ENCODE measurements around the gene CXCL6.

- TF ChIP-seq CTCF (IDR thresholded peaks at IDR 0.05) (no peak), POLR2A (IDR thresholded peaks at IDR 0.05) (no peak)
Measured at GRCh38 chr4:73848183-73848777, 11.8 kb downstream of the CXCL6 start.
